ENCODE results near the gene CLTA. TPM values are rescaled to one million over a fixed set of nuclear protein-coding genes. Genes with fewer than 3 reads are reported as not detected.

The CLTA gene
- total RNA-seq, 1 donor from 2014 or later, result 243 TPM

- Mint-ChIP-seq H3K27me3 (ENCODE audit: low read depth) (no peaks in the 10 kb centered on the region), H3K4me1 (ENCODE audit: low read depth) (peaks cover 4% of the 10 kb centered on the region), H3K36me3 (ENCODE audit: low read depth) (peaks cover 3% of the 10 kb centered on the region), H3K4me3 (ENCODE audit: unreplicated experiment) (no peak overlapping the region), H3K9me3 (ENCODE audit: low read depth) (no peaks in the 10 kb centered on the region), H3K27ac (ENCODE audit: unreplicated experiment) (no peak overlapping the region)
- DNase-seq (ENCODE audit: low spot score), result no peak
- TF ChIP-seq, protein P1, sequence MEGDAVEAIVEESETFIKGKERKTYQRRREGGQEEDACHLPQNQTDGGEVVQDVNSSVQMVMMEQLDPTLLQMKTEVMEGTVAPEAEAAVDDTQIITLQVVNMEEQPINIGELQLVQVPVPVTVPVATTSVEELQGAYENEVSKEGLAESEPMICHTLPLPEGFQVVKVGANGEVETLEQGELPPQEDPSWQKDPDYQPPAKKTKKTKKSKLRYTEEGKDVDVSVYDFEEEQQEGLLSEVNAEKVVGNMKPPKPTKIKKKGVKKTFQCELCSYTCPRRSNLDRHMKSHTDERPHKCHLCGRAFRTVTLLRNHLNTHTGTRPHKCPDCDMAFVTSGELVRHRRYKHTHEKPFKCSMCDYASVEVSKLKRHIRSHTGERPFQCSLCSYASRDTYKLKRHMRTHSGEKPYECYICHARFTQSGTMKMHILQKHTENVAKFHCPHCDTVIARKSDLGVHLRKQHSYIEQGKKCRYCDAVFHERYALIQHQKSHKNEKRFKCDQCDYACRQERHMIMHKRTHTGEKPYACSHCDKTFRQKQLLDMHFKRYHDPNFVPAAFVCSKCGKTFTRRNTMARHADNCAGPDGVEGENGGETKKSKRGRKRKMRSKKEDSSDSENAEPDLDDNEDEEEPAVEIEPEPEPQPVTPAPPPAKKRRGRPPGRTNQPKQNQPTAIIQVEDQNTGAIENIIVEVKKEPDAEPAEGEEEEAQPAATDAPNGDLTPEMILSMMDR (IDR thresholded peaks at IDR 0.05), result no peak
These were observed 60.7 kb downstream of the CLTA start for GRCh38 chr9:36251428-36251827.

- DNase-seq (ENCODE audit: low spot score), result peak; percentile 100
- Mint-ChIP-seq H3K9me3 (ENCODE audit: low read depth) (no peaks in the 10 kb centered on the region), H3K27me3 (ENCODE audit: low read depth) (no peaks in the 10 kb centered on the region), H3K4me3 (ENCODE audit: unreplicated experiment) (peak within 1 kb of the TSS; percentile 95), H3K27ac (ENCODE audit: unreplicated experiment) (peak within 1 kb of the TSS; percentile 99), H3K4me1 (ENCODE audit: low read depth) (peaks cover 19% of the 10 kb centered on the region), H3K36me3 (ENCODE audit: low read depth) (no peaks in the 10 kb centered on the region)
- TF ChIP-seq, protein P1 (IDR thresholded peaks at IDR 0.05), result peak; percentile 6
These were observed 67.7 kb downstream of the CLTA start, which contains the start of gene GNE for GRCh38 chr9:36258208-36258995. GNE (minus strand) TSS chr9:36258448; CDS start chr9:36249355, 9,093 bp downstream.

- TF ChIP-seq, protein P1 (IDR thresholded peaks at IDR 0.05), result no peak
- no peaks in the 10 kb centered on the region for H3K9me3 Mint-ChIP-seq (ENCODE audit: low read depth)
- DNase-seq (ENCODE audit: low spot score), result no peak
- peaks cover 19% of the 10 kb centered on the region for H3K4me1 Mint-ChIP-seq (ENCODE audit: low read depth)
- peak overlapping the region; percentile 99 for H3K27ac Mint-ChIP-seq (ENCODE audit: unreplicated experiment)
- H3K36me3 Mint-ChIP-seq (ENCODE audit: low read depth), result no peaks in the 10 kb centered on the region
- no peaks in the 10 kb centered on the region for H3K27me3 Mint-ChIP-seq (ENCODE audit: low read depth)
- H3K4me3 Mint-ChIP-seq (ENCODE audit: unreplicated experiment), result peak overlapping the region; percentile 95
These were observed 68.3 kb downstream of the CLTA start for GRCh38 chr9:36258996-36259533.

Other genes starting within 250 kb of the CLTA start
- gene OR2S2, start 232.8 kb upstream of the CLTA start, total RNA-seq, result not detected in 3 replicates
- gene RECK, start 154.0 kb upstream of the CLTA start, total RNA-seq, result 33.5 to 66.6 TPM (median 33.5 TPM) in 3 replicates
- 101 to 110 TPM (median 102 TPM) in 3 replicates for gene GLIPR2, start 54.2 kb upstream of the CLTA start, total RNA-seq
- 2.4 to 2.7 TPM (median 2.4 TPM) in 3 replicates for gene CCIN, start 21.5 kb upstream of the CLTA start, total RNA-seq
- 16.2 to 17.8 TPM (median 16.9 TPM) in 3 replicates for gene GNE, start 67.5 kb downstream of the CLTA start, total RNA-seq
- 21.3 to 25.0 TPM (median 22.6 TPM) in 3 replicates for gene RNF38, start 209.3 kb downstream of the CLTA start, total RNA-seq